Breast epithelium (tissue), 4 donors: ENCODE results near the gene XK. TPM values are rescaled to one million over a fixed set of nuclear protein-coding genes. Genes with fewer than 3 reads are reported as not detected.

ENCODE experiments used
- DNase-seq, 2 donors: peaks; one replicate each; pipeline ENCODE4 v3.0.0-alpha.2; 2019; ENCODE audit warnings: low spot score in 2 of 2
- H3K27ac ChIP-seq, 2 donors: fragments of 200-600 bp; sonication (generic) in 1 of 2; one replicate each; pipeline ENCODE4 v1.5.1; 2016 to 2019; ENCODE audit warnings: mild to moderate bottlenecking in 1 of 2
- H3K27me3 ChIP-seq, 2 donors: fragments of 200-600 bp; sonication (generic) in 1 of 2; one replicate each; pipeline versions ENCODE4 v1.5.1 to v1.6.0; 2017 to 2019; ENCODE audit warnings: control low read depth in 1 of 2, mild to moderate bottlenecking in 1 of 2
- H3K36me3 ChIP-seq: fragments of 200-600 bp; one replicate; pipeline ENCODE4 v1.5.1; 2019
- H3K4me1 ChIP-seq, 2 donors: fragments of 200-600 bp; sonication (generic); one replicate each; pipeline ENCODE4 v1.5.1; 2016 to 2019; ENCODE audit warnings: control low read depth in 1 of 2
- H3K4me3 ChIP-seq, 3 donors: fragments of 200-600 bp; sonication (generic); 1 replicate in 2 of 3; 2 replicates in 1 of 3; pipeline ENCODE4 v1.5.1; 2016 to 2019; ENCODE audit warnings: mild to moderate bottlenecking in 3 of 3, moderate library complexity in 2 of 3
- H3K9me3 ChIP-seq, 2 donors: fragments of 200-600 bp; sonication (generic) in 1 of 2; one replicate each; pipeline ENCODE4 v1.5.1; 2016 to 2019; ENCODE audit warnings: control low read depth in 1 of 2
- CTCF ChIP-seq, 3 donors: fragments of 450-650 bp; IDR thresholded peaks; one replicate each; pipeline ENCODE4 v1.5.1; 2016 to 2017; ENCODE audit warnings: antibody characterized with exemption in 3 of 3, mild to moderate bottlenecking in 3 of 3, moderate library complexity in 3 of 3
- POLR2A ChIP-seq: fragments of 450-650 bp; IDR thresholded peaks from one replicate; pipeline ENCODE4 v1.6.1; 2016; ENCODE audit warnings: antibody characterized with exemption, mild to moderate bottlenecking, moderate library complexity
- POLR2AphosphoS5 ChIP-seq, 3 donors: sonication (generic); formaldehyde crosslinking; IDR thresholded peaks; one replicate each; pipeline ENCODE4 v1.6.1; 2017; ENCODE audit warnings: antibody characterized with exemption in 3 of 3
- intact Hi-C: fragments of 100-400 bp; cut with DNase I; formaldehyde crosslinking; loops from one replicate; pipeline ENCODE4 v1.15.1; 2023; ENCODE audit warnings: low total_unique reads
- total RNA-seq, 3 donors: library from RNA; depleted of rRNA; stranded (reverse); fragments of >200 nt; gene quantifications; one replicate each; pipeline ENCODE4 v1.1.0, GENCODE V29; 2016

XK gene
- total RNA-seq, 3 donors from 2014 or later = under 0.01 to 0.88 (median 0.66) TPM

- Histone ChIP-seq H3K36me3 (no peaks in the 10 kb centered on the region), H3K4me1 (no peaks in the 10 kb centered on the region), H3K27ac (no peak overlapping the region), H3K9me3 (no peaks in the 10 kb centered on the region), H3K4me3 (no peak overlapping the region), H3K27me3 (peaks cover 0 to 11% of the 10 kb centered on the region in 2 donors)
- TF ChIP-seq POLR2AphosphoS5 (IDR thresholded peaks at IDR 0.05) = no peak
- TF ChIP-seq POLR2A = no peak
- TF ChIP-seq CTCF (IDR thresholded peaks at IDR 0.05) = no peak
- intact Hi-C loops = no loop called here
- DNase-seq = no peak
These were observed 68.9 kb downstream of the XK start for GRCh38 chrX:37754516-37754915.

GRCh38 chrX:37755025-37755424, 69.4 kb downstream of the XK start:
- no peaks in the 10 kb centered on the region for H3K9me3 ChIP-seq
- TF ChIP-seq POLR2AphosphoS5 (IDR thresholded peaks at IDR 0.05) (no peak), CTCF (IDR thresholded peaks at IDR 0.05) (no peak), POLR2A (no peak)
- no peaks in the 10 kb centered on the region for H3K36me3 ChIP-seq
- peaks cover 0 to 11% of the 10 kb centered on the region in 2 donors for H3K27me3 ChIP-seq
- H3K4me1 ChIP-seq = no peaks in the 10 kb centered on the region
- intact Hi-C loops = no loop called here
- DNase-seq = no peak
- no peak overlapping the region for H3K4me3 ChIP-seq
- no peak overlapping the region for H3K27ac ChIP-seq

- Histone ChIP-seq H3K4me1 (no peaks in the 10 kb centered on the region), H3K36me3 (no peaks in the 10 kb centered on the region), H3K27me3 (peaks cover 0 to 15% of the 10 kb centered on the region in 2 donors), H3K9me3 (no peaks in the 10 kb centered on the region), H3K4me3 (no peak overlapping the region), H3K27ac (no peak overlapping the region)
- TF ChIP-seq CTCF (IDR thresholded peaks at IDR 0.05) (no peak), POLR2AphosphoS5 (IDR thresholded peaks at IDR 0.05) (no peak), POLR2A (no peak)
- DNase-seq = no peak
- intact Hi-C loops = no loop called here
These were observed 71.5 kb downstream of the XK start for GRCh38 chrX:37757082-37757481.

- intact Hi-C loops = no loop called here
These were observed 73.8 kb downstream of the XK start for GRCh38 chrX:37759351-37759750.

GRCh38 chrX:37759878-37760418, 74.4 kb downstream of the XK start:
- no peak for TF ChIP-seq POLR2A
- no peak for TF ChIP-seq POLR2AphosphoS5 (IDR thresholded peaks at IDR 0.05)
- no peak for TF ChIP-seq CTCF (IDR thresholded peaks at IDR 0.05)
- no peak for DNase-seq

More at GRCh38 chrX:37759351-37759750, 73.8 kb downstream of the XK start:
- no peak for TF ChIP-seq POLR2AphosphoS5 (IDR thresholded peaks at IDR 0.05)
- no peak for TF ChIP-seq CTCF (IDR thresholded peaks at IDR 0.05)
- TF ChIP-seq POLR2A = no peak
- Histone ChIP-seq H3K4me3 (no peak overlapping the region), H3K9me3 (no peaks in the 10 kb centered on the region), H3K4me1 (no peaks in the 10 kb centered on the region), H3K27ac (no peak overlapping the region), H3K36me3 (no peaks in the 10 kb centered on the region), H3K27me3 (peaks cover 0 to 31% of the 10 kb centered on the region in 2 donors)
- no peak for DNase-seq

More at GRCh38 chrX:37759878-37760418, 74.4 kb downstream of the XK start:
- Histone ChIP-seq H3K9me3 (no peaks in the 10 kb centered on the region), H3K27ac (no peak overlapping the region), H3K4me1 (no peaks in the 10 kb centered on the region), H3K36me3 (no peaks in the 10 kb centered on the region), H3K27me3 (peaks cover 0 to 36% of the 10 kb centered on the region in 2 donors), H3K4me3 (no peak overlapping the region)
- intact Hi-C loops = no loop called here
